HEK293 (cell line): ENCODE data around the gene ZNF853.

Experiments used
- CTCF ChIA-PET: fragments of 350-600 bp; formaldehyde crosslinking; extraction: SDS; loops from one replicate; lab custom pipeline; 2021; ENCODE audit warnings: antibody characterized with exemption; lab: Yijun Ruan, JAX
- POLR2A ChIA-PET: fragments of 300-600 bp; formaldehyde crosslinking; extraction: SDS; loops from one replicate; lab custom pipeline; 2020; ENCODE audit warnings: antibody characterized with exemption, inconsistent platforms; lab: Yijun Ruan, JAX
- H3K27ac ChIP-seq: fragments of 200-500 bp; sonication (Bioruptor generic); 2 replicates; pipeline ENCODE4 v1.5.1; 2014; ENCODE audit warnings: low read depth, low read length, control low read depth, inconsistent platforms; ENCODE audit errors: extremely low read depth
- H3K36me3 ChIP-seq, 2 experiments: fragments of 200-500 bp in 1 of 2; sonication (Bioruptor generic) in 1 of 2; 1 replicate in 1 of 2; 2 replicates in 1 of 2; pipeline ENCODE4 v1.5.1; 2014 to 2017; ENCODE audit warnings: inconsistent platforms in 2 of 2, low read length in 2 of 2; ENCODE audit not compliant: control insufficient read depth in 2 of 2, insufficient read depth in 1 of 2
- H3K4me1 ChIP-seq: fragments of 200-500 bp; sonication (Bioruptor generic); 2 replicates; pipeline ENCODE4 v1.5.1; 2014; ENCODE audit warnings: mild to moderate bottlenecking, low read length, inconsistent platforms; ENCODE audit not compliant: control insufficient read depth, insufficient read depth
- H3K4me3 ChIP-seq: 2 replicates; pipeline ENCODE4 v1.5.1; 2011; ENCODE audit warnings: low read depth, mild to moderate bottlenecking, control low read depth, low read length, moderate library complexity
- H3K9me3 ChIP-seq: fragments of 200-500 bp; sonication (Bioruptor generic); 2 replicates; pipeline ENCODE4 v1.5.1; 2014; ENCODE audit warnings: low read depth, low read length, inconsistent platforms; ENCODE audit not compliant: control insufficient read depth, insufficient read depth
- GFI1B ChIP-seq: fragments of 450-650 bp; formaldehyde crosslinking; IDR thresholded peaks from 2 replicates; pipeline ENCODE4 v1.5.1; 2016; ENCODE audit warnings: missing biosample characterization, missing genetic modification characterization
- KLF10 ChIP-seq: fragments of 450-650 bp; IDR thresholded peaks from 2 replicates; pipeline ENCODE4 v1.5.1; 2018; ENCODE audit warnings: missing biosample characterization, mild to moderate bottlenecking, missing genetic modification characterization
- SETDB1 ChIP-seq: IDR thresholded peaks from one replicate; pipeline ENCODE4 v1.6.1; 2017; ENCODE audit warnings: mild to moderate bottlenecking, low read length, moderate library complexity, mixed read lengths; ENCODE audit not compliant: insufficient read length
- SP3 ChIP-seq: fragments of 450-650 bp; formaldehyde crosslinking; IDR thresholded peaks from 2 replicates; pipeline ENCODE4 v1.5.1; 2016; ENCODE audit warnings: missing biosample characterization, missing genetic modification characterization
- YY1 ChIP-seq: fragments of 450-650 bp; formaldehyde crosslinking; IDR thresholded peaks from 2 replicates; pipeline ENCODE4 v1.5.1; 2018; ENCODE audit warnings: missing biosample characterization, missing genetic modification characterization
- ZNF140 ChIP-seq: fragments of 450-650 bp; formaldehyde crosslinking; IDR thresholded peaks from 2 replicates; pipeline ENCODE4 v1.5.1; 2016; ENCODE audit warnings: missing biosample characterization, missing genetic modification characterization
- ZNF174 ChIP-seq: fragments of 450-650 bp; formaldehyde crosslinking; IDR thresholded peaks from 2 replicates; pipeline ENCODE4 v1.5.0; 2017; ENCODE audit warnings: missing biosample characterization, mild to moderate bottlenecking, missing genetic modification characterization
- ZNF211 ChIP-seq: fragments of 450-650 bp; formaldehyde crosslinking; IDR thresholded peaks from 2 replicates; pipeline ENCODE4 v1.5.1; 2016; ENCODE audit warnings: low read depth, missing biosample characterization, missing genetic modification characterization
- ZNF274 ChIP-seq, 2 experiments: fragments of 200-500 bp in 1 of 2; fragments of 450-650 bp in 1 of 2; sonication (Bioruptor generic) in 1 of 2; formaldehyde crosslinking in 1 of 2; IDR thresholded peaks; 2 replicates each; pipeline versions ENCODE4 v1.5.1 to v1.6.1; 2014 to 2016; ENCODE audit warnings: borderline replicate concordance in 1 of 2, inconsistent platforms in 1 of 2, low read length in 1 of 2, missing biosample characterization in 1 of 2, missing genetic modification characterization in 1 of 2
- ZNF423 ChIP-seq: fragments of 450-650 bp; formaldehyde crosslinking; IDR thresholded peaks from 2 replicates; pipeline ENCODE4 v1.5.1; 2016; ENCODE audit warnings: missing biosample characterization, missing genetic modification characterization
- ZNF48 ChIP-seq: fragments of 450-650 bp; formaldehyde crosslinking; IDR thresholded peaks from 2 replicates; pipeline ENCODE4 v1.5.1; 2016; ENCODE audit warnings: missing biosample characterization, missing genetic modification characterization
- ZNF521 ChIP-seq: fragments of 450-650 bp; formaldehyde crosslinking; IDR thresholded peaks from 2 replicates; pipeline ENCODE4 v1.5.1; 2017; ENCODE audit warnings: missing biosample characterization, mild to moderate bottlenecking, missing genetic modification characterization
- ZNF529 ChIP-seq: fragments of 450-650 bp; formaldehyde crosslinking; IDR thresholded peaks from 2 replicates; pipeline ENCODE4 v1.5.1; 2017; ENCODE audit warnings: missing genetic modification characterization, missing biosample characterization; ENCODE audit not compliant: insufficient replicate concordance
- ZNF791 ChIP-seq: fragments of 450-650 bp; formaldehyde crosslinking; IDR thresholded peaks from 2 replicates; pipeline ENCODE4 v1.5.1; 2016; ENCODE audit warnings: missing biosample characterization, missing genetic modification characterization
- TF ChIP-seq, protein P1 (sequence below): fragments of 450-650 bp; IDR thresholded peaks from 2 replicates; pipeline ENCODE4 v1.5.1; 2018; ENCODE audit warnings: missing biosample characterization, missing genetic modification characterization
- TF ChIP-seq, protein P2 (sequence below): fragments of 450-650 bp; formaldehyde crosslinking; IDR thresholded peaks from 2 replicates; pipeline ENCODE4 v1.5.1; 2017; ENCODE audit warnings: missing biosample characterization, missing genetic modification characterization
- TF ChIP-seq, protein P3 (sequence below): fragments of 450-650 bp; formaldehyde crosslinking; IDR thresholded peaks from 2 replicates; pipeline ENCODE4 v1.5.1; 2016; ENCODE audit warnings: missing biosample characterization, missing genetic modification characterization
- TF ChIP-seq, protein P4 (sequence below): fragments of 450-650 bp; formaldehyde crosslinking; IDR thresholded peaks from 2 replicates; pipeline ENCODE4 v1.5.1; 2016; ENCODE audit warnings: missing biosample characterization, missing genetic modification characterization

Gene ZNF853

DNA sequence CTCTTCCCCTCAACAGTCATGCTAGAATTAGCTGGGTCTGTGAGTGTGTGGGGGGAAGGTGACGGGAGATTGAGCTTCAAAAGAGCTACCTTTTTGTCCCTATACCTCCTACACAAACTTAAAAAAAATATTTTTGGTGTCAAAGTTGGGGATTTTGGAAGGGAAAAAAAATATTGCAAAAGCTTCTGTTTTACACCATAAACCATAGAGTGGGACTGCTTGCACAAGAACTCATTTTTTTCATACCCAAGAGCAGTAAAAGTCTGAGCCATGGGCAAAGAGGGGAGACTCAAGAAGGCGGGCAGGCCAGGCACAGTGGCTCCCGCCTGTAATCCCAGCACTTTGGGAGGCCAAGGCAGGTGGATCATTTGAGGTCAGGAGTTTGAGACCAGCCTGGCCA is 47.5 kb upstream of the ZNF853 start (continued):
- TF ChIP-seq, protein P1, sequence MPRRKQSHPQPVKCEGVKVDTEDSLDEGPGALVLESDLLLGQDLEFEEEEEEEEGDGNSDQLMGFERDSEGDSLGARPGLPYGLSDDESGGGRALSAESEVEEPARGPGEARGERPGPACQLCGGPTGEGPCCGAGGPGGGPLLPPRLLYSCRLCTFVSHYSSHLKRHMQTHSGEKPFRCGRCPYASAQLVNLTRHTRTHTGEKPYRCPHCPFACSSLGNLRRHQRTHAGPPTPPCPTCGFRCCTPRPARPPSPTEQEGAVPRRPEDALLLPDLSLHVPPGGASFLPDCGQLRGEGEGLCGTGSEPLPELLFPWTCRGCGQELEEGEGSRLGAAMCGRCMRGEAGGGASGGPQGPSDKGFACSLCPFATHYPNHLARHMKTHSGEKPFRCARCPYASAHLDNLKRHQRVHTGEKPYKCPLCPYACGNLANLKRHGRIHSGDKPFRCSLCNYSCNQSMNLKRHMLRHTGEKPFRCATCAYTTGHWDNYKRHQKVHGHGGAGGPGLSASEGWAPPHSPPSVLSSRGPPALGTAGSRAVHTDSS = no peak
- no peak for TF ChIP-seq ZNF791 (tag by site-specific recombination)

DNA sequence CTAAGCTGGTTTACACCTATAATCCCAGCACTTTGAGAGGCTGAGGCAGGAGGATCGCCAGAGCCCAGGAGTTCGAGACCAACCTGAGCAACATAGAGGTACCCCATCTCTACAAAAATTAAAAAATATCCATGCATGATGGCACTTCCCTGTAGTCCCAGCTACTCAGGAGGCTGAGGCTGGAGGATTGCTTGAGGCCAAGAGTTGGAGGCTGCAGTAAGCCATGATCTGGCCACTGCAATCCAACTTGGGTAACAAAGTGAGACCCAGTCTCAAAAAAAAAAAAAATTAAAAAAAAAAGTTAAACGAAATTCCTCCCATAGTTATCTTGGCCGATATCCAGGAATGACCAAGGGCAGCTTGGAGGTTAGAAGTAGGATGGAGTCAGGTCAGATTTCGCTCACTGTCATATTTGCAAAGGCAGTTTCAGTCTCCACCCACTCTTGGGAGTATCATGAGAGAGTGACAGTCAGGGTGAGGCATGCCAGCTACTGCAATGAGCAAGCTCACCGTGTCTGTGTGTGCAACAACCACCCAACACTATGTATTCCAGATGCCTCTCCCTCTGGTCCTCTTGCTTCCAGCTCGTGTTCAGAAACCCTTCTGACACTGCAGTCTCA is 44.1 kb upstream of the ZNF853 start:
- no peaks in the 10 kb centered on the region for H3K9me3 ChIP-seq
- TF ChIP-seq ZNF274 (IDR thresholded peaks at IDR 0.05; ENCODE audit: low read length) = no peak
- TF ChIP-seq ZNF274 (tag by site-specific recombination; IDR thresholded peaks at IDR 0.05; ENCODE audit: borderline replicate concordance) = no peak
- no peak for TF ChIP-seq ZNF521
- no peak for TF ChIP-seq GFI1B (tag by site-specific recombination)
- no peak for TF ChIP-seq ZNF140
- no peak for TF ChIP-seq ZNF174 (tag by site-specific recombination)
- no peak for TF ChIP-seq ZNF423 (tag by site-specific recombination)
- no peak for TF ChIP-seq ZNF48 (tag by site-specific recombination)
- TF ChIP-seq SP3 (tag by site-specific recombination) = no peak
- TF ChIP-seq, protein P2, sequence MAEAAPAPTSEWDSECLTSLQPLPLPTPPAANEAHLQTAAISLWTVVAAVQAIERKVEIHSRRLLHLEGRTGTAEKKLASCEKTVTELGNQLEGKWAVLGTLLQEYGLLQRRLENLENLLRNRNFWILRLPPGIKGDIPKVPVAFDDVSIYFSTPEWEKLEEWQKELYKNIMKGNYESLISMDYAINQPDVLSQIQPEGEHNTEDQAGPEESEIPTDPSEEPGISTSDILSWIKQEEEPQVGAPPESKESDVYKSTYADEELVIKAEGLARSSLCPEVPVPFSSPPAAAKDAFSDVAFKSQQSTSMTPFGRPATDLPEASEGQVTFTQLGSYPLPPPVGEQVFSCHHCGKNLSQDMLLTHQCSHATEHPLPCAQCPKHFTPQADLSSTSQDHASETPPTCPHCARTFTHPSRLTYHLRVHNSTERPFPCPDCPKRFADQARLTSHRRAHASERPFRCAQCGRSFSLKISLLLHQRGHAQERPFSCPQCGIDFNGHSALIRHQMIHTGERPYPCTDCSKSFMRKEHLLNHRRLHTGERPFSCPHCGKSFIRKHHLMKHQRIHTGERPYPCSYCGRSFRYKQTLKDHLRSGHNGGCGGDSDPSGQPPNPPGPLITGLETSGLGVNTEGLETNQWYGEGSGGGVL (tag by site-specific recombination) = no peak
- TF ChIP-seq YY1 (tag by site-specific recombination) = no peak
- TF ChIP-seq, protein P3, sequence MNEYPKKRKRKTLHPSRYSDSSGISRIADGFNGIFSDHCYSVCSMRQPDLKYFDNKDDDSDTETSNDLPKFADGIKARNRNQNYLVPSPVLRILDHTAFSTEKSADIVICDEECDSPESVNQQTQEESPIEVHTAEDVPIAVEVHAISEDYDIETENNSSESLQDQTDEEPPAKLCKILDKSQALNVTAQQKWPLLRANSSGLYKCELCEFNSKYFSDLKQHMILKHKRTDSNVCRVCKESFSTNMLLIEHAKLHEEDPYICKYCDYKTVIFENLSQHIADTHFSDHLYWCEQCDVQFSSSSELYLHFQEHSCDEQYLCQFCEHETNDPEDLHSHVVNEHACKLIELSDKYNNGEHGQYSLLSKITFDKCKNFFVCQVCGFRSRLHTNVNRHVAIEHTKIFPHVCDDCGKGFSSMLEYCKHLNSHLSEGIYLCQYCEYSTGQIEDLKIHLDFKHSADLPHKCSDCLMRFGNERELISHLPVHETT (tag by site-specific recombination) = no peak
- TF ChIP-seq ZNF211 = no peak
- TF ChIP-seq, all 188 proteins: peak for 0
- POLR2A ChIA-PET = interaction anchor here (0.7 kb wide), 1 partner anchor 60 kb away, joined by 3 read pairs; no protein-coding TSS in a partner anchor
- CTCF ChIA-PET = interaction anchor here (0.6 to 0.7 kb wide), 2 partner anchors 184 to 285 kb away, joined by 3 read pairs; no protein-coding TSS in a partner anchor
- no peaks in the 10 kb centered on the region for H3K36me3 ChIP-seq
- H3K4me1 ChIP-seq = no peaks in the 10 kb centered on the region; the same call in 1 of the 2 replicates
- no peak overlapping the region for H3K27ac ChIP-seq
- no peak overlapping the region for H3K4me3 ChIP-seq

DNA sequence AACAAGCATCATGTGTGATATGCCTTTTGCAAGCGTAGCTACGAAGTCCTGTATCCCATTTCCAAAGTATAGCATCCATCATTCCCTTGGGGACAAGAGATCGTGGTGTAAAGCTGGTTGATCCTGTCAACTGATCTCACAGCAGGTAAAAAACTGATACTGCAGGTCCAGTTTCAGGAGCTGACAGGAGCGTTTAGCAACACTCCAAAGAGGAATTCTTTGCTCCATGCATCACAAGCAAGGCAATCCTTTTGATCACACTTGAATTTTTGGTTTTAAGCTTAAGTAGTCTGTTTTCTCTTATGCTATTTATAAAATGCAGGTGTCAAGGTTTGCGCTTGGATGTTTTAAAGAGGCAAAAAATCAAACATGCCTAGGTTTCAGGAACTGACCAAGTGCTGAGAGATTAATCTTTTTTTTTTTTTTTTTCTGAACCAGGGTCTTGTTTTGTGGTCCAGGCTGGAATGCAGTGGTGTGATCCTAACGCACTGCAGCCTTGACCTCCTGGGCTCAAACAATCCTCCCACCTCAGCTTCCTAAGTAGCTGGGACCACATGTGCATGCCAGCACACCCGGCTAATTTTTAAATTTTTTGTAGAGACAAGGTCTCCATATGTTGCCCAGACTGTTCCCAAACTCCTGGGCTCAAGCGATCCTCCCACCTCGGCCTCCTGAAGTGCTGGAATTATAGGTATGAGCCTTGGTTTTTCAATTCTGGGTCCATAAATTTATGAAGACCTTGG is 40.0 kb upstream of the ZNF853 start:
- no peak for TF ChIP-seq SETDB1
- TF ChIP-seq, protein P4, sequence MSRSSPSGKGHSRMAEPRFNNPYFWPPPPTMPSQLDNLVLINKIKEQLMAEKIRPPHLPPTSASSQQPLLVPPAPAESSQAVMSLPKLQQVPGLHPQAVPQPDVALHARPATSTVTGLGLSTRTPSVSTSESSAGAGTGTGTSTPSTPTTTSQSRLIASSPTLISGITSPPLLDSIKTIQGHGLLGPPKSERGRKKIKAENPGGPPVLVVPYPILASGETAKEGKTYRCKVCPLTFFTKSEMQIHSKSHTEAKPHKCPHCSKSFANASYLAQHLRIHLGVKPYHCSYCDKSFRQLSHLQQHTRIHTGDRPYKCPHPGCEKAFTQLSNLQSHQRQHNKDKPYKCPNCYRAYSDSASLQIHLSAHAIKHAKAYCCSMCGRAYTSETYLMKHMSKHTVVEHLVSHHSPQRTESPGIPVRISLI (tag by site-specific recombination) = 0 out of 2 replicates have a peak, but pooled peaks have one; percentile 18
- TF ChIP-seq ZNF529 (tag by site-specific recombination) = no peak
- no peak for TF ChIP-seq KLF10 (tag by site-specific recombination)
- H3K27ac ChIP-seq = no peak overlapping the region
- H3K36me3 ChIP-seq = peaks cover 3% of the 10 kb centered on the region in 2 experiments; a peak in 2 of 3 replicates
- no peaks in the 10 kb centered on the region; the same call in 1 of the 2 replicates for H3K4me1 ChIP-seq
- no peak overlapping the region for H3K4me3 ChIP-seq
- no peaks in the 10 kb centered on the region for H3K9me3 ChIP-seq
- CTCF ChIA-PET = interaction anchor here (0.7 to 3.6 kb wide), 9 partner anchors 14 to 131 kb away, joined by 3 to 19 read pairs (median 4); partner anchors contain the start of gene INTS15
- POLR2A ChIA-PET = interaction anchor here (0.6 kb wide), 2 partner anchors 70 to 1066 kb away, joined by 3 to 6 read pairs; no protein-coding TSS in a partner anchor
